IPS-18c (cell line): Measurements from ENCODE around the gene WDR91.

ENCODE experiments used
- H3K4me3 ChIP-seq: 2 replicates; pipeline ENCODE4 v1.7.0; 2013; ENCODE audit warnings: low read depth, mild to moderate bottlenecking, low read length, moderate library complexity; ENCODE audit not compliant: insufficient read depth
- H3K9me3 ChIP-seq: one replicate; pipeline ENCODE4 v1.6.1; 2013; ENCODE audit warnings: mild to moderate bottlenecking, low read length, moderate library complexity; ENCODE audit not compliant: control insufficient read depth, insufficient read depth

The WDR91 gene

GRCh38 chr7:135211179-135211945, at the start of gene WDR91:
Gene WDR91 (minus strand): TSS chr7:135211526. CDS start chr7:135211502, 24 bp downstream.
- Histone ChIP-seq H3K9me3 (no peaks in the 10 kb centered on the region), H3K4me3 (peak within 1 kb of the TSS; percentile 76)

- no peaks in the 10 kb centered on the region for H3K9me3 ChIP-seq
- no peak overlapping the region for H3K4me3 ChIP-seq
Observed at GRCh38 chr7:135260470-135260869, 49.1 kb upstream of the WDR91 start.

- Histone ChIP-seq H3K4me3 (no peak overlapping the region), H3K9me3 (no peaks in the 10 kb centered on the region)
Observed at GRCh38 chr7:135259702-135260101, 48.4 kb upstream of the WDR91 start.

GRCh38 chr7:135258585-135258984, 47.3 kb upstream of the WDR91 start:
- H3K9me3 ChIP-seq: no peaks in the 10 kb centered on the region
- H3K4me3 ChIP-seq: no peak overlapping the region

DNA sequence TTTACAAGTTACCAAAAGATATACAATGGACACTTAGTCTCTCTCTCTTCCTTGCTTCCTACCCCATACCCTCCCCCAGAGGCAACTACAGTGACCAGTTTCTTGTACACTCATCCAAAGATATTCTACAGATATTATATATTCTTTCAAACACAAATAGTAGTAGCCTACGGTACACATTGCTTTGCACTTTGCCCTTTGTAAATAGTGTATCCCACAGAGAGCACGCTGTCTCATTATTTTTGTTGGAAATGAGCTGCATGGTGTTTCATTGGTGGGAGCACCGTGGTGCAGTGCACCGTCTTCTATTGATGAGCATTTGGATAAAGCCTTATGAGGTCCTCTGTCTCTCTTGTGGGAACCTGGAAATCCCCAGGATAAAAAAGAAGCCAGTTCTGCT, 46.5 kb upstream of the WDR91 start:
- no peak overlapping the region for H3K4me3 ChIP-seq
- H3K9me3 ChIP-seq: no peaks in the 10 kb centered on the region

GRCh38 chr7:135253851-135254771, 42.8 kb upstream of the WDR91 start:
- Histone ChIP-seq H3K9me3 (no peaks in the 10 kb centered on the region), H3K4me3 (no peak overlapping the region)

DNA sequence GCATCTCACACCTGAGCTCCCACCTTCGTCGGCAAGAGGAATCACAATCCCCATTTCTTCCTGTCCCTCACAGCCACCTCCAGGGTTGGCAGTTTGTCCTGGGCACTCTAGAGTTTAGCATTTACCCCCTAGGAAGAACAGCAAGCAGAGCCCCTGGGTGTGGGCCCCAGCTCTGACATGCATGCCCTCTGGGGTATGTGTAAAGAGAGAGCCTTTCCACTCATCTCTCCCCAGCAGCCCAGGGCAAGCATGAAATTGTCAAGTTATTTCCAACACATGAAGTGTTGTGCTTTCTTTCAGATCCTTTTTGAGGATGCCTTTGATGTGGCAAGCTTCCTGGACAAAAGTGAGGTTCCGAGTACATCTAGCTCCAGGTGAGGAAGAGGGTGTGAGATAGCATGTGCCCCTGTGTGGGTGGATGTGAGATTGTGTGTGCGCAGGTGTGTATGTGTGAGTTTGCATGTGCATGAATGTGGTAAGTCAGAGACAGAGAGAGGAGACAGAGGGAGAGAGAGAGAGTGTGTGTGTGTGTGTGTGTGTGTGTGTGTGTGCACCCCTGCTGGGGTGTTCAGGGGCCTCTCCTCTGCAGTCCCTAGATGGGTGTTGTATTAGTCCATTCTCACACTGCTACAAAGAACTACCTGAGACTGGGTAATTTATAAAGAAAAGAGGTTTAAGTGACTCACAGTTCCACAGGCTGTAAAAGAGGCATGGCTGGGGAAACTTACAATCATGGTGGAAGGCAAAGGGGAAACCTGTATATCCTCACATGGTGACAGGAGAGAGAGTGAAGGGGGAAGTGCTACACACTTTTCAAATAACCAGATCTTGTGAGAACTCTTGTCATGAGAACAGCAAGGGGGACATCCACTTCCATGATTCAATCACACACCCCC, 40.4 kb upstream of the WDR91 start:
- no peaks in the 10 kb centered on the region for H3K9me3 ChIP-seq
- H3K4me3 ChIP-seq: no peak overlapping the region

DNA sequence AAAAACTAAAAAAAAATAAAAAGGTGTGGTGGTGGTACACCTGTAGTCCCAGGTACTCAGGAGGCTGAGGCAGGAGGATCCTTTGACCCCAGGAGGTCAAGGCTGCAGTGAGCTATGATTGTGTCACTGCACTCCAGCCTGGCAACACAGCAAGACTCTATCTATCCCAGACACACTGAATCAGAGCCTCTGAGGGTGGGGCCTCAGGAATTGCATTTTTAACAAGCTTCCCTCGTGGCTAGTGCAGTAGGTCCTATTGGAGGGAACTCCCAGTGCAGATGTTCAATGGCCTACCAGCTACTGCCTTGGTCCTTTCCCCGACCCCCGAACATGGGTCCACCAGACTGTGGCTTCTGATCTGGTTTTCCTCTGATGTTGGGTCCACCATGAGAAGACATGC, 37.2 kb upstream of the WDR91 start:
- H3K4me3 ChIP-seq: no peak overlapping the region
- no peaks in the 10 kb centered on the region for H3K9me3 ChIP-seq

GRCh38 chr7:135247746-135248471, 36.6 kb upstream of the WDR91 start:
- no peaks in the 10 kb centered on the region for H3K9me3 ChIP-seq
- H3K4me3 ChIP-seq: no peak overlapping the region

DNA sequence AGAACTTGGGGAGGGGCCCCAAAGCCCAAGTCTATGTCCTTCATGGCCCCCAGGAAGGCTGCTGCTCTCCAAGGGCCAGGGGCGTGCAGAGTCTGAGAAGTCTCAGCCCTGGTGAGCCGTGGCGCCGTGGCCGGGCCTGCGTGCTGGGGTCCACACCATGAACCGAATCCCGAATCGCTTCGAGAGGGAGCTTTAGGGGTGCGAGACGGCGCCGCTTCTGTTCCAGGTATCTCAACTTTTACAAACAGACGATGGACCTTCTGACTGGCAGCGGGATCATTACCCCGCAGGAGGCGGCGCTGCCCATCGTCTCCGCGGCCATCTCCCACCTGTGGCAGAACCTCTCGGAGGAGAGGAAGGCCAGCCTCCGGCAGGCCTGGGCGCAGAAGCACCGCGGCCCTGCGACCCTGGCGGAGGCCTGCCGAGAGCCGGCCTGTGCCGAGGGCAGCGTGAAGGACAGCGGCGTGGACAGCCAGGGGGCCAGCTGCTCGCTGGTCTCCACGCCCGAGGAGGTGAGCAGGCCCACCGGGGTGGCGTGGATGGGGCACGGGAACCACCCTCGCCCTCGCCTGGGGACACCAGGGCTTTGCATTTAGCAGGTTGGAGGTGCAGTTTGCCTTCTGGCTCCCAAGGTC, 35.0 kb upstream of the WDR91 start:
- no peaks in the 10 kb centered on the region for H3K9me3 ChIP-seq
- H3K4me3 ChIP-seq: no peak overlapping the region

DNA sequence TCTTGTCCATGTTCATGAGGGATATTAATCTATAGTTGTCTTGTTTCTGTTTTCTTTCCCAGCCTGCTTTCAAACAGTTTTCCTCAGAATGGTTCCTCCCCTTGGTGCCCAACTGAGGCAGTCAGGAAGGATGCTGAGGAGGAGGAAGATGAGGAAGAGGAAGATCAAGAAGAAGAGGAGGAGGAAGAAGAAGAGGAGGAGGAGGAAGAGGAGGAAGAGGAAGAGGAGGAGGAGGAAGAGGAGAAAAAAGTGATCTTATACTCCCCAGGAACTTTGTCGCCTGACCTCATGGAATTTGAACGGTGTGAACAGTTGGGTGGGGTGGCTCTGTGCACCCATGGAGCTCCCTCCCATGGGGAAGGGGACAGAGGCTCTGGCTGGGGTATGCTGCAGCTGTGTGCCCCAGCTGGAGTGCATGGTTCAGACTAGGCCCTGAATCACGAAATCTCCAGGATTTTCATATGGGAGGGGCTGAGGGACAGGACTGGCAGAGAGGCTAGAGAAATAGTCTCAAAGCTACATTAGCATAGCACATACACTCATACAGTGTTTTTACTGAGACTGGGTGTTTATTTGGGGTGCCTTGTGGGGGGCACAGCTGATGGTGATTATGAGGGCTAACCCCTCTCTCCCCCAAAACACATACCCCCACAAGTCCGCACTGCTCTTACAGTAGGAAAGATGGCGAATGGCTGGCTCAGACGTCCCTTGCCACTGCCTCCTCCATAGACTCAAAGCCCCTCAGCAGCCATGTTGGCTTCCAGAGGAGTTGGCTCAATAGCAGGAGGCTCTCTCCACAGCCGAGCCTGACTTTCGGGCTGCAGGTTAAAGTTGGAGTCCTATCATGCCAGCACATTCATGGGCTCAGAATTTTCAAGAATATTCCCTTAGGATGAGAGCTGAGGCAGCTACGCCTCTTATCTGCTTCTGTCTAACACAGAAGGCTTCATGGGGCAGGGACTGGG, 34.2 kb upstream of the WDR91 start:
- H3K9me3 ChIP-seq: no peaks in the 10 kb centered on the region
- no peak overlapping the region for H3K4me3 ChIP-seq

- no peak overlapping the region for H3K4me3 ChIP-seq
- no peaks in the 10 kb centered on the region for H3K9me3 ChIP-seq
Observed at GRCh38 chr7:135242096-135242684, 30.9 kb upstream of the WDR91 start.

DNA sequence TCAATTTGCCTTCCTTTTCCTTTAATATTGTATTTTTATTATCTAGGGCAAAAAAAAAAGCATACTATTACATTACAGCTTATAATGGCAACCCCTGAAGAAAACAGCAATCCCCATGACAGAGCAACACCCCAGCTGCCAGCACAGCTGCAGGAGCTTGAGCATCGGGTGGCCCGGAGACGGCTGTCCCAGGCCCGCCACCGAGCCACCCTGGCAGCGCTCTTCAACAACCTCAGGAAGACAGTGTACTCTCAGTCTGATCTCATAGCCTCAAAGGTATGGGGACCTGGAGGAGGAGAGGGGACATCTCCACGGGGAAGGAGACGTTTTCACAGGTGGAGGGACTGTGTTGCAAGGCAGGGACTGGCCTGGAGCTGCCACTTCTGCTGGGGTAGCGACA, 29.1 kb upstream of the WDR91 start:
- Histone ChIP-seq H3K9me3 (no peaks in the 10 kb centered on the region), H3K4me3 (no peak overlapping the region)

DNA sequence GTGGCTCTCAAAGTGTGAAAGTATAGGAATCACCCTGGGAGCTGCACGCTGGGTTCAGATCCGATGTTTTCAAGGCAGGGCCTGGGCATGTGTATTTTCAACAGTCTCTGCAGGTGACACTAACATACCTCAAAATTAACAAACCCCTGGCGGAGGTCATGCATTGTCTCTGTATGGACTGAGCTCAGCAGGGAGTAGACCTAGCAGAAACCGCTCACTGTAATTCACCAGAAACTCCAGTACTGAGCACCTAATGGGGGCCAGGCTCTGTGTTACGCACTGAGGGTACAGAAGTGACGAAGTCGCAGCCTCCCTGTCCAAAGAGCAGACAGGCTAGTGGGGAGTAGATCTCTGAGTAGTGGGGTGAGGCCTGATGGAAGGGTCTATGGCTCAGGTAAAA, 27.9 kb upstream of the WDR91 start:
- H3K9me3 ChIP-seq: no peaks in the 10 kb centered on the region
- no peak overlapping the region for H3K4me3 ChIP-seq

DNA sequence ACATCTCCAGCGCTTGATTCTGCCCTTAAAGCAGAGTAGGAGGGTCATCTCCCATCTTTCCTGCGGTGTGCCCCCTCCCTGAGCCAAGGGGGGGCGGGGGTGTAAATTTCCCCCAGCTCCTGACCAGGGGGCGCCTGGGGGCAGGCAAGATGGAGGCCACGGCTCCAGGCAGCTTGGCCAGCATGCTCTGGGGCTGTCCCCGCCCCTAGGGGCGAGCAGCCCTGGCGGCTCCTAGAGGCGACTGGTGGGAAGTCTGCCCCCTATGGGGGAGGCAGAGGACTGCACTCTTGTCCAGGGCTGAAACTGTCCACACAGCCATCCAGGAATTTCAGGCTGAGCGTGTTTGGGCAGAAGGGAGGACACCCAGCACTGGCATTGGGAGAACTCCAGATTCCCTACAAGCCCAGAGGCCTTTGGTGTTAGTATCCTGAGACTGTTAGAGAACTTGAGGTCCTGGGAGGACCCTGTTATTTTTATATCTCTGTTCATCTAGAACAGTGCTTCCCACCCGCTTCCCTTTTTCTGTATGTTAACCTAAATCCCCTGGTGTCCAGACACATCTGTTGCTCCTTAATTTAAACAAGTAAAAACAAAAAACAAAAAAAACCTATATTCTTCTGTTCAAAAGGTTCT, 26.9 kb upstream of the WDR91 start:
- Histone ChIP-seq H3K4me3 (no peak overlapping the region), H3K9me3 (no peaks in the 10 kb centered on the region)
